ENCODE data around the gene KCNAB2.
"Not testable (repeated sequence)": the region's sequence is repeated elsewhere in the genome, so short reads cannot be mapped to it uniquely, and the experiment has no call there.

Gene KCNAB2

DNA sequence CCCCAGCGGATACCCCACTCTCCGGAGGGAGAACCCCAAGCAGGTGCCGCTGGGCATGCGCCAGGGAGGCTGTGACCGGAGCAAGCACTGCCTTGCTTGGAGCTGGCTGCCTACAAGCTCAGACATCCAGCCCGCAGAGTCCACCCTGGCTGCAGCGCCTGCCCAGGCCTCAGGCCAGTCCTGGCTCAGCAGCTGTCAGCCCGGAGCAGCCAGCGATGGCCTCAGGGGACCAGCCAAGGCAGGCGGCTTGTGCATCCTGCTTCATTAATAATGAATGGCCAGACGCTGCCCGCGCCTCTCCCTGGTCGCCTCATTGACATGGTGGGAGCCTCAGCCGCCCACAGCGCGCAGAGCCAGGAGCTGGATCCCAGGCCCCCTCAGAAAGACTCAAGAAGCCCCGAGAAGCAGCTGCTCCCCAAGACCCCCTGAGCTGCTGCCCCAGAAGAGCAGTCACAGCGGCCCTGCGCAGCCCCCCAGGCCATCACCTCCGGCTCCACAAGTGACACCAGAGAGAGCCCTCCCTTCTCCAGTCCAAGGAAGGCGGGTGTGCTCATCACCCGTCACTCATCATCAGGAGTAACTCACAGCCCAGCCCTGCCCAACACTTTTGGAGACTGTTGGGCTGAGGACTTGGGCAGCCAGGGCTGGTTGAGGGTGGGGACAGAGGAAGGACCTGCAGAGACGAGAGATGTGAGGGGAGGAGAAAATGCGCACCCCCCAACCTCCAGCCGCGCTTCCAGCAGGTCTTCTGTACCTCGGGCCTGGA, 19.6 kb downstream of the KCNAB2 start:
- no peak overlapping the region for H3K4me3 Mint-ChIP-seq
- H3K9me3 Mint-ChIP-seq: no peaks in the 10 kb centered on the region
- no peak overlapping the region for H3K27ac Mint-ChIP-seq
- H3K27me3 Mint-ChIP-seq (ENCODE audit: low read depth): no peaks in the 10 kb centered on the region
- peaks cover 20% of the 10 kb centered on the region for H3K36me3 Mint-ChIP-seq (ENCODE audit: low read depth)
- DNase-seq (ENCODE audit: low spot score): no peak
- no peaks in the 10 kb centered on the region for H3K4me1 Mint-ChIP-seq (ENCODE audit: low read depth)

DNA sequence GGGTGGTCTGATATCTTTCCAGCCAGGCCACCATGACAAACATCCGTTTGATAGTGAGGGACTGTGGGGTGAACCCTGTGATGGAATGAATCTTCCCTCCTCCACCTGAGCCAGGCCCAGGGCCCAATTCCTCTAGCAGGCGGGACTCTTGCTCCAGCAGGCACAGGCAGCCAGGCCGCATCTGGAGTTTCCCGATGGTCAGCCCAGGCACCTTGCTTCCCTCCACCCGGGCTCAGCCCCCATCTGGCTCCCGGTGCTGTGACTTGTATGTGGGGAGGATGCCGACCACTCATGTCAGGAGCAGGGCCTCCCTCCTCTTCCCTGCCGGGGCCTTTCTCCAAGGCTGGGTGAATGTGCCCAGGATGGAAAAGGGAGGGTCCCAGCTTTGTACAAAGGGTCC, 21.0 kb downstream of the KCNAB2 start:
- H3K27me3 Mint-ChIP-seq (ENCODE audit: low read depth): no peaks in the 10 kb centered on the region
- no peak overlapping the region for H3K27ac Mint-ChIP-seq
- H3K4me1 Mint-ChIP-seq (ENCODE audit: low read depth): no peaks in the 10 kb centered on the region
- H3K36me3 Mint-ChIP-seq (ENCODE audit: low read depth): peaks cover 16% of the 10 kb centered on the region
- no peak for DNase-seq (ENCODE audit: low spot score)
- H3K4me3 Mint-ChIP-seq: no peak overlapping the region
- no peaks in the 10 kb centered on the region for H3K9me3 Mint-ChIP-seq

DNA sequence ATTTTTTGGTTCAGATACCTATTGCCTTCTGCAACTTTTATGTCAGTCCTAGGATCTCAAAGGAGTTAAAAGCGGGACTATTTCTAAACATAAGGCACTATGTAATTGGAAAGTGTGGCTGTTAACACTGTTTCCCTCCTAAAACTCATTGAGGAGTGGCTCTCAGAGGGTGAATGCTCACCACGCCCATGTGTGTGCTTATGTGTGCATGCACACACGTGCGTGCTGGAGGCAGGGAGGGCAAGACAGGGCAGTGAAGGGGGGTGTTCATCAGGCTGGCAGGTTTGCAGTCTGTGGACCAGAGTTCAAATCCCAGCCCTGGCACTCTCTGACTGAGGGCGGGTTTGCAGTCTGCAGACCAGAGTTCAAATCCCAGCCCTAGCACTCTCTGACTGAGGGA, 22.4 kb downstream of the KCNAB2 start:
- DNase-seq (ENCODE audit: low spot score): no peak
- H3K27me3 Mint-ChIP-seq (ENCODE audit: low read depth): no peaks in the 10 kb centered on the region
- no peak overlapping the region for H3K27ac Mint-ChIP-seq
- H3K9me3 Mint-ChIP-seq: no peaks in the 10 kb centered on the region
- no peaks in the 10 kb centered on the region for H3K4me1 Mint-ChIP-seq (ENCODE audit: low read depth)
- H3K36me3 Mint-ChIP-seq (ENCODE audit: low read depth): peaks cover 12% of the 10 kb centered on the region
- H3K4me3 Mint-ChIP-seq: no peak overlapping the region

DNA sequence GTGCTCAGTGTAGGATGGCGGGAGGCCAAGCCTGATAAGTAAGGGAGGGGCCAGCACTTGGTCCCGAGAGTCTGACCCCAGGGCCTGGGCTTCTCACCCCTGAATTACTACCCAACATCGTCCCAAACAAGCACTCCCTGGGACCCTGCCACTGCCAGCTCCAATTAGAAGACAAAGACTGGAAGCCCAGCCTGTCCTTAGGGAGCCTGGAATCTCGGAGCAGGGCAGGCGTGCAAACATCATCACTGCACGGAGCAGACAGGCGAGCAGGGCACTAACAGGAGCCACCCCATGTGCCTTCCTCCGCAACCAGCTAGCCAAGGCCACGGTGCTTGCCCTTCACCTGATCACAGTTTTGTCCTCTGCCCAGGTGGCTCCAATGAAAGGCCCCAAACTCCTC, 23.2 kb downstream of the KCNAB2 start:
- H3K36me3 Mint-ChIP-seq (ENCODE audit: low read depth): peaks cover 10% of the 10 kb centered on the region

DNA sequence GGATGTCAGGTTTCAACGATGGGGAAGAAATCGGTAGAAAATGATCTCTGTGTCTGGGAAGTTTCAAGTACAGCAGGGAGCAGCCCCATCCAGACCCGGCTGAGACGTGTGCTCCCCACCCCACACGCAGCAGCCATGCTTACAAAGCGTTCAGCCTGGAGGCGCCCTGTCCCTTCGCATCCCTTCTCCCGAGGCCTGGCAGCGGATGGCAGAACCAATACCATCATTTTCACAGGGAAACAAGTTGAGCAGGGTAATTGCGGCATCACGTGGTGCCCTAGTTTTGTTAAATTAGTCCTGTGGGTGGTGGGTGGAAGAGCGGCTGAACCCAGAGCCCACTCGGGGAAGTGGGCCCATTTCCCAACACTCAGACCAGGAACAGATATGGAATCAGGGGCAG, 23.9 kb downstream of the KCNAB2 start:
- Mint-ChIP-seq H3K9me3 (no peaks in the 10 kb centered on the region), H3K4me1 (ENCODE audit: low read depth) (no peaks in the 10 kb centered on the region), H3K4me3 (no peak overlapping the region), H3K27me3 (ENCODE audit: low read depth) (no peaks in the 10 kb centered on the region), H3K36me3 (ENCODE audit: low read depth) (peaks cover 10% of the 10 kb centered on the region), H3K27ac (no peak overlapping the region)
- DNase-seq (ENCODE audit: low spot score): no peak

More for the DNA sequence above, 23.2 kb downstream of the KCNAB2 start:
- no peaks in the 10 kb centered on the region for H3K4me1 Mint-ChIP-seq (ENCODE audit: low read depth)
- no peak for DNase-seq (ENCODE audit: low spot score)
- no peak overlapping the region for H3K27ac Mint-ChIP-seq
- no peak overlapping the region for H3K4me3 Mint-ChIP-seq
- H3K27me3 Mint-ChIP-seq (ENCODE audit: low read depth): no peaks in the 10 kb centered on the region
- no peaks in the 10 kb centered on the region for H3K9me3 Mint-ChIP-seq

DNA sequence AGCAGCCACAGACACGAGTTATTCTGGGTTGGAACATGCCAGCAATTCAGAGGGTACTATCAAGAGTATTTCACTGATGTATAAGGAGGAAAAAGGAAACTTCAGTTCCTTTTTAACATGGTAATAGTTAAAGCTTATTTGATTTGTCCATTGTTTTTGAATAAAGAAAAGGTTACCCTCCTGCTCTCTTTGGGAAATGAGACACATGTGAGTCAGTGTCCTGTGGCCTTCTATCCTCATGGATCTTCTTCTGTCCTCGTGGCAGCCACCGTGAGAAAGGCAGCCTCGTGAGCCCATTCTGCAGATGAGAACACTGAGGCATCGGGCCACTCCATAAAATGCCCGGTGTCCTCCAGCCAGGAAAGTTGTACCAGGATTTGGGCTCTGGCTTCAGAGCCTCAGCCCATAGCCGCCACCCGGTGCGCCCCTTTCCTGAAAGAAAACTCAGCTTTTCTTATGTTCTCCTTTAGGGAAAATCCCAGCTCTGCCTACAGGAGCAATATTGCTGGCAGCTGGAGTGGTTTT, 24.8 kb downstream of the KCNAB2 start:
- no peaks in the 10 kb centered on the region for H3K4me1 Mint-ChIP-seq (ENCODE audit: low read depth)
- H3K27ac Mint-ChIP-seq: no peak overlapping the region
- H3K9me3 Mint-ChIP-seq: no peaks in the 10 kb centered on the region
- no peak for DNase-seq (ENCODE audit: low spot score)
- H3K4me3 Mint-ChIP-seq: no peak overlapping the region
- no peaks in the 10 kb centered on the region for H3K27me3 Mint-ChIP-seq (ENCODE audit: low read depth)
- peaks cover 17% of the 10 kb centered on the region for H3K36me3 Mint-ChIP-seq (ENCODE audit: low read depth)

DNA sequence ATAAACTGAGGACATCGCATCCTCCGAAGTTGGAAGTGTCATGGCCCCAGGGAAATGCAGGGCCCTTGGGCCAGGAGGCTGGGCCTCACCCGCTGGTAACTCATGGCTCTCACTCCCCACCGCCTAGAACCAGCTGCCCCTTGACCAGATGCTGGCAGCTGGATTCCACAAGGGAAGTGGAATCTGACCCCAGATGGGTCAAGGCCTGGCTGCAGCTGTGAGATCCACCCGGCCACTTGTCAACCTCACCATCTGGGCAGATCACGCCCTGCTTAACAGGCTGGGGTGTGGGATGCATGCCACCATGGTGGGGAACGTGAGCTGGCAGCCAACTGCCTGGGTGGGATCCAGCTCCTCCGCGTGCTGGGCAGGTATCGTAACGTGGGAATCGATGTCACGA, 25.5 kb downstream of the KCNAB2 start:
- H3K27ac Mint-ChIP-seq: no peak overlapping the region
- peaks cover 19% of the 10 kb centered on the region for H3K36me3 Mint-ChIP-seq (ENCODE audit: low read depth)
- no peaks in the 10 kb centered on the region for H3K27me3 Mint-ChIP-seq (ENCODE audit: low read depth)
- no peak for DNase-seq (ENCODE audit: low spot score)
- no peaks in the 10 kb centered on the region for H3K9me3 Mint-ChIP-seq
- H3K4me3 Mint-ChIP-seq: no peak overlapping the region
- no peaks in the 10 kb centered on the region for H3K4me1 Mint-ChIP-seq (ENCODE audit: low read depth)

DNA sequence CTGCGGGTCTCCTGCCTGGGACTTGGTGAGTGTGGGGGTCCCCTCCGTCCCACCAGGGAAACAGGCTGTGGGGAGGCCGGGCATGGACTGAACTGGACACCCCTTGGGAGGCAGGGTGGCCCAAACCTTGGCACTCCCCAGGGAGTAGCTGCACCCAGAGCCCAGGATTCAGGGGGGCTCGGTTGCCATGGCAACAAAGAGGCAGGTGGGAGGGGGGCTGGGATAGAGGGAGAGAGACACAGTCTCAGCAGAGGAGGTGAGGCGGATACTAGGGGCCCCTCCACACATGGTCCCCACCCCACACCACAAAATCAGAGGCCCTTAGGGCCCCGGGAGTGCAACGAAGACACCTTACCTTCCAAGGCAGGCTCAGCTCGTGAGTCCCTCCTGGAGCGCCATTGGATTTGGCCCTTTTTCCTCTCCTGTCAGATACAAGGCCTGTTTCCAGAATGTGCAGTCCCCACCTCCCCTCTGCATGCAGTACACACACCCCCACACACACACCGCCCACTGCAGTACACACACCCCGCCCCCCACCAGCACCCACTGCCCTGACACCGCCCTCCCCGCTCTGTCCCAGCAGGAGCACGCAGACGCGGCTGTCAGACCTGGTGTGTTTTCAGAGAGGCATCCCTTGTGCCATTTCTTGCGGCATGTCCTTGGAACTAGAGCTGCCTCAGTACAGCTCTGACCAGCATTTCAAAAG, 27.2 kb downstream of the KCNAB2 start:
- DNase-seq (ENCODE audit: low spot score): no peak
- Mint-ChIP-seq H3K9me3 (no peaks in the 10 kb centered on the region), H3K4me3 (no peak overlapping the region), H3K4me1 (ENCODE audit: low read depth) (no peaks in the 10 kb centered on the region), H3K36me3 (ENCODE audit: low read depth) (peaks cover 25% of the 10 kb centered on the region), H3K27me3 (ENCODE audit: low read depth) (no peaks in the 10 kb centered on the region), H3K27ac (no peak overlapping the region)

DNA sequence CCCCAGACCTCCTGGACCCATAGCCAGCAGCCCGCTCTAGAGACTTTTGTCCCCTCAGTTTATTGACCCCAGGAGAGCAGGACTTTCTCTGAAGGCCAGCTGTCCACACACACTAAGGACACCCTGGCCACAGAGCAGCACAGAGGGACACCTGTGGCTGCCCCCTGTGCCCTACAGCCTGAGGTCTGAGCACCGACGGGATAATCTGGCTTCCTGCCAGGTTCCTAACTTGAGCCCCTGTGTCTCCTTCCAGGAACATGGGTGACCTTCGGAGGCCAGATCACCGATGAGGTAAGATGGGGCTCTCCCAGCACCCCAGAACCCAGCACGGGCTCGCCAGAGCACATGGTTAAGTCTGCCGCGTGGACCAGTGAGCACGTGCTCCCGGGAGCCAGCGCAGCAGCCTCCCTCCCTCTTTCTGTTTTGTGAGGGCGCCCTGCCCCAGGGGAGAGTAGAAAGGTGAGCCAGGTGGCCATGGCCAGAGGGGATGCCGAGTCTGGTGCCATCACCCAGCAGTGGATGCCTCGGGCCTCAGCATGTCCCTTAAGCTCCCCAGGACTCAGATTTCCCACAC, 27.9 kb downstream of the KCNAB2 start:
- Mint-ChIP-seq H3K4me1 (ENCODE audit: low read depth) (no peaks in the 10 kb centered on the region), H3K4me3 (no peak overlapping the region), H3K27ac (no peak overlapping the region), H3K27me3 (ENCODE audit: low read depth) (no peaks in the 10 kb centered on the region), H3K36me3 (ENCODE audit: low read depth) (peaks cover 31% of the 10 kb centered on the region), H3K9me3 (no peaks in the 10 kb centered on the region)
- no peak for DNase-seq (ENCODE audit: low spot score)

DNA sequence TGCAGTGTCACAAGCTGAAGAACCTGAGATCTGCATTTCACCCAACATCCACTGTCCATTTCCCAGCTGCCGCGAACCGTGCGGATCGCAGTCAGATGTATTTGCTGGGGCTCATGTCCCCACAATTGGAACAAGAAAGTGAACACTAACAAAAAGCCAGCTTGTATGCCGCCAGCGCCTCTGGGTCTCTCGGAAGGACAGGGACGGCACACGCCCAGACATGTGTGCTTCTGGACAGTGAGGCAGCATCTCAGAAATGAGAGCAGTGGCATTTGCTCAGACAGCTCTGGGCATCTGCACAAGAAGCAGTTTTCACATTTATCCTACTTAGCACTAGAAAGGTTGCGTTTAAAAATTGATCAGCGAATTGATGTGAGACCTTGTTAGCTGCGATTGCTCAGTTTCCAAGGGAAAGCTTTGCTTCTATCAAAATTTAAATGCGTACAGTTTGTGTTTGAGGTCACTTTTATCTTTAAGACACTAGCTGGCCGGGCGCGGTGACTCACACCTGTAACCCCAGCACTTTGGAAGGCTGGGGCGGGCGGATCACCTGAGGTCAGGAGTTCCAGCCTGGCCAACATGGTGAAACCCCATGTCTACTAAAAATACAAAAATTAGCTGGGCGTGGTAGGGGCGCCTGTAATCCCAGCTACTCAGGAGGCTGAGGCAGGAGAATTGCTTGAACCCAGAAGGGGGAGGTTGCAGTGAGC, 28.7 kb downstream of the KCNAB2 start:
- DNase-seq (ENCODE audit: low spot score): no peak
- Mint-ChIP-seq H3K4me3 (no peak overlapping the region), H3K9me3 (no peaks in the 10 kb centered on the region), H3K27me3 (ENCODE audit: low read depth) (no peaks in the 10 kb centered on the region), H3K36me3 (ENCODE audit: low read depth) (peaks cover 37% of the 10 kb centered on the region), H3K27ac (no peak overlapping the region), H3K4me1 (ENCODE audit: low read depth) (no peaks in the 10 kb centered on the region)

DNA sequence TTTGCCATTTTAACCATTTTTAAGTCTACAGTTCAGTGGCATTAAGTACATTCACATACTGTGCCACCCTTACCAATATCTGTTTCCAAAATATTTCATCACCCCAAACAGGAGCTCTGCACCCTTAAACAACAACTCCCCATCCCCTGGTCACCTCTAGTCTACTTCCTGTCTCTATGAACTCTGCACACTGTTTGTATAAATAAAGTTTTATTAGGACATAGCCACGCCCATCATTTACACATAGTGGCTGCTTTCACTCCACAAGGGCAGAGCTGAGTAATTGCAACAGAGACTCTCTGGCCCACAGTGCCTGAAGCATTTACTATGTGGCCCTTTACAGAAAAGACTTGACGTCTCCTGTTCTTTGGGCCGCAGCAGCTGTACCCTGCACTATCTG, 30.1 kb downstream of the KCNAB2 start:
- Mint-ChIP-seq H3K27me3 (ENCODE audit: low read depth) (no peaks in the 10 kb centered on the region), H3K36me3 (ENCODE audit: low read depth) (peaks cover 47% of the 10 kb centered on the region)

DNA sequence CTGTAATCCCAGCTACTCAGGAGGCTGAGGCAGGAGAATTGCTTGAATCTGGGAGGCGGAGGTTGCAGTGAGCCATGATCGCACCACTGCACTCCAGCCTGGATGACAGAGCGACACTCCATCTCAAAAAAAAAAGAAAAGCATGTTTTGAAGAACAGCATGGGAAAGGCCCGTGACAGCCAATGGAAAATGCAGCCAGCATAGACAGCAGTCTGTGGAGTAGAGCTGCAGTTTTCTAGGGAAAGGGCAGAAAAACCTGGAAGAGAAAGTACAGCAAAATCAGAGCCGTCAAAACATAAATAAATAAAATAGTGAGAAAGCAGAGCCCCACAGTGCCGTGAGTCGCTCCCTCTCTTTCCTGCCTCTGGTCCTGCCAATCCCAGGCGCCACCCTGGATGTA, 31.4 kb downstream of the KCNAB2 start:
- H3K4me1 Mint-ChIP-seq (ENCODE audit: low read depth); H3K27me3 Mint-ChIP-seq (ENCODE audit: low read depth); H3K4me3 Mint-ChIP-seq; DNase-seq (ENCODE audit: low spot score); H3K9me3 Mint-ChIP-seq: not testable (repeated sequence)
- peaks cover 51% of the 10 kb centered on the region for H3K36me3 Mint-ChIP-seq (ENCODE audit: low read depth)
- H3K27ac Mint-ChIP-seq: peak overlapping the region; percentile 7

More for the DNA sequence above, 30.1 kb downstream of the KCNAB2 start:
- Mint-ChIP-seq H3K27ac (no peak overlapping the region), H3K9me3 (no peaks in the 10 kb centered on the region), H3K4me3 (no peak overlapping the region), H3K4me1 (ENCODE audit: low read depth) (no peaks in the 10 kb centered on the region)
- no peak for DNase-seq (ENCODE audit: low spot score)

DNA sequence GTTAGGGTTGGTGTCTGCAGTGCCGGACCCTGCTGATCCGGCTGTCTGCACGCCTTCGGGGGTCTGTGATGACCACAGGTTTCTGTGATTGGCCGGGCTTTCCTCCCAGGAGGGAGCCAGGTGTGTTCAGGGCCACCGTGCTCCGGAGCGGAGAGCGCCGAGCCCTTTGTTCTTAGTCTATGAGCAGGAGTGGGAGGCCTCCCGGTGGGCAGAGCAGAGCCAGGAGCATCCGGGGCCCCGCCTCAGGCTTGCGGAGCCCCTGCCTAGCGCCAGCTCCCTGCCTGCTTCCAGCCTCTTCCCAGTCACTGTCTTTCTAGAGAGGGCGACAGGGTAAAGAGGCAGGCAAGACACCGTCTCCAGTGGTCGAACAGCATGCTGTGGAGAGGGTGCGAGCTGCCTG, 31.8 kb downstream of the KCNAB2 start:
- Mint-ChIP-seq H3K36me3 (ENCODE audit: low read depth) (peaks cover 54% of the 10 kb centered on the region), H3K27ac (no peak overlapping the region)

DNA sequence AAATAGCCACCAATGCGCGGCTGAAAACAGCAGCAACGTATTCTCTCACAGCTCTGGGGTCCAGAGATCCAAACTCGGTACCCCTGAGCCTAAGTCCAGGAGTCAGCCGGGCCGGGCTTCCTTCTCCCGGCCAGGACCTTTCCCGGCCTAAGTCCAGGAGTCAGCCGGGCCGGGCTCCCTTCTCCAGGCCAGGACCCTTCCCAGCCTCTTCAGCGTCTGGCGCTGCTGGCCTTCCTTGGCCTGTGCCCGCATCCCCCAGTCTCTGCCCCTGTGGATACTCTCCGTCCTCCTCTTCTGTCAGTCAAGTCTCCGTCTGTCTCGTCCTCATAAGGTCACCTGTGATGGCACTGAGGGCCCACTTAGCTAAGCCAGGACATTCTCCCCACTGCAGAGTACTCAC, 32.2 kb downstream of the KCNAB2 start:
- no peaks in the 10 kb centered on the region for H3K4me1 Mint-ChIP-seq (ENCODE audit: low read depth)
- H3K27ac Mint-ChIP-seq: no peak overlapping the region
- DNase-seq (ENCODE audit: low spot score): no peak
- no peak overlapping the region for H3K4me3 Mint-ChIP-seq
- peaks cover 56% of the 10 kb centered on the region for H3K36me3 Mint-ChIP-seq (ENCODE audit: low read depth)
- H3K27me3 Mint-ChIP-seq (ENCODE audit: low read depth): no peaks in the 10 kb centered on the region
- no peaks in the 10 kb centered on the region for H3K9me3 Mint-ChIP-seq

More for the DNA sequence above, 31.8 kb downstream of the KCNAB2 start:
- no peak for DNase-seq (ENCODE audit: low spot score)
- Mint-ChIP-seq H3K4me3 (no peak overlapping the region), H3K9me3 (no peaks in the 10 kb centered on the region), H3K4me1 (ENCODE audit: low read depth) (no peaks in the 10 kb centered on the region), H3K27me3 (ENCODE audit: low read depth) (no peaks in the 10 kb centered on the region)

All from T-helper 2 cell treated with Interferon-gamma antibody and Interleukin-4, amounts not matched to agents 5 μg/mL and 100 μg/mL, for 36 hours (primary cell).